ENCODE data around the gene NUDC.
"Not testable (repeated sequence)": the region's sequence is repeated elsewhere in the genome, so short reads cannot be mapped to it uniquely, and the experiment has no call there.

Gene NUDC

DNA sequence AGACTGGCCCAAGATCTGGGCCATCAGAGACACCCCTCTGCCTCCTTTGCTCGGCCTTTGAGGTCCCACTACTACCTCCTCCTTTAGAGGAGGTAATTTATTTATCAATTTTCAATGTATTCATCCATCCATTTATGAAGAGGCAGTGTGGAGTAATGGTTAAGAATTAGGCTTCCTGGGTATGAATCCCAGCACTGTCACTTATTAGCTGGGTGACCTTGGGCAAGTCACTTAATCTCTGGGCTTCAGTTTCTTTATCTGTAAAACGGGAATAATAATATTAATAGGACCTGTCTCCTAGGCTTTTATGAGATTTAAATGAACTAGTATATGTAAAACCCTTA lies 9.4 kb upstream of the NUDC start:
- no peak for DNase-seq

DNA sequence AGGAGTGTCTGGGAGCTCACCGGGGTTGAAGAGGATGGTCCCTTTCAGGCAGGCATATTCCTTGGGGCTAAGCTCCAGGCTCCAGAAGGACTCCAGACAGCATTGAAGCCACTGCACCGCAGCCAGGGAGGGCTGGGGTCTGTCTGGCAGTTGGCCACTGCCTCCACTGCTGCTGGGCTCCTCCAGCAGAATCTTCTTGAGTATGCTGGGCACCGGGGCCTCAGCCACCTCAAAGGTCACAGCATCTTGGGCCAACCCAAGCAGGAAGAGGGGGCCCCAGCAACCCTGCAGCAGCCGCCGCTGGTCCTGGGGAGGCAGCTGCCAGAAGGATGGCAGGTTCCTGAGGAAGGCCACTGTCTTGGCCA lies 8.2 kb upstream of the NUDC start:
- DNase-seq: no peak

DNA sequence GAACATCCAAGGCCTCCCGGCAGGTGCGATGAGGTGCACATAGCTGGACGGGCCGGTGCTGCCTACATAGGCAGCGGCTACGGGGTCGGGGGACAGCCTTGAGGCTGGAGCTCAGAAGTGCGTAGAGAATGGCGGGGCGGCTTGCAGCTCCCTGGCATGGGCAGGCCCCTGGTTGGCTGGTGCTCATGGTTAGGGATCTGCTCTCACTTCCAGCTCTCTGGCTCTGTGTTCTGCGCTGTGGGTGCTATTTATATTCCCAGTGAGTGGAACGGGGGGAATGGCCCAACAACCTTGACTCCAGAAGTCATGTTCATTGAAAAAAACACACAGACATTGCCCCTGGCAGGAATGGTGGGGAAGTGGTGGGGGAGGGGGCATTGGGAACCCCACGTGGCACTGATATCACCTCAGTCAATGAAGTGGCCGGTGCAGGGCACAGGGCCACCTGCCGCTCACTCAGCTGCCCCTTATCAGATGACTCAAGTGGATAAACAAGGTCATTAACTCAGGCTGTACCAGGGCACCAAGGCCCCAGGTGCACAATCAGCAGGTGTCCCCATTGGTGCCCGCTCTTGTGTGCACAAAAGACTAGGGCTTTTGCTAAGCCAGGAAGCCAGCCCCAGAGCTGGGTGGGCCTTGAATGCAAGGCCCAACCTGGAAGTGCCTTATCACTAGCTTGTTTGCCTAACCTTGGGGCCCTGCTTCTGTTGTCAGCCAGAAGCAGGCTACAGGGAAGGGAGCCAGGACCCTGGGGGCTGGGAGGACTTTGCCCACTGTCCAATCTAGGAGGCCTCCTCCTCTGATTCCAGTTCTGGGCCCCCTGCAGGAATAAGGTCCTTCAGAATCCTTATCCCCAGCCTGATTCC lies 7.6 kb upstream of the NUDC start, which contains the start of gene NR0B2:
TSS of gene NR0B2 (minus strand) at position 222 of the 866 bp plus-strand sequence. CDS start at position 187, 35 bp downstream.
- DNase-seq: peak; percentile 81

DNA sequence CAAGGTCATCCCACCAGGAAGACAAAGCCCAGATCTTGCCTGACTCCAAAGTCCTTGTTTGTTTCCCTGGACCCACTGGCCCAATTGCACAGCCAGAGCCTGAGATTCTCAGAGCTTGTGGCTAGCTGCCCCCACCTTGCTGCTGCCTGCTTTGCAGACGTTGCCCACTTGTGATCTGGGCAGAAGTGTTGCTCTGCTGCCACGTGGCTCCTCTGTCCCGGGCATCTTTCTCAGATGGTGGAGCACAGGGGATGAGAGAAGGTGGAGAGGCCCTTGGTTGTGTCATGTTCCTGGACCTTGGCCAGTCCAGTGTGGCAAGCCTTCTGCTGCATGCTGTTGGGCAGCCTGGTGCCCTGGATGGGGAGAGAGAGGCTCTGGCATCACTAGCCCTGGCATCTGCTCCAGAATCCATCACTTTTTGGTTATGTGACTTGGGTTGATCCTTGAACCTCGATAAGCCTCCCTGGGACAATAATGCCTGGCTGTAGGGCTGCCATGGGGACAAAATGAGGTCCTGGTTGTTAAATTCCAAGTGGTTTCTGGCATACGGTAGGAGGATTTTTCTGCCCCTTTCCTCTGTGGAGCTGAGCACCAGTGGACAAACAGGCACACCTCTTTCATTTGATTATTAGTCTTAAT lies 6.2 kb upstream of the NUDC start:
- DNase-seq: no peak

DNA sequence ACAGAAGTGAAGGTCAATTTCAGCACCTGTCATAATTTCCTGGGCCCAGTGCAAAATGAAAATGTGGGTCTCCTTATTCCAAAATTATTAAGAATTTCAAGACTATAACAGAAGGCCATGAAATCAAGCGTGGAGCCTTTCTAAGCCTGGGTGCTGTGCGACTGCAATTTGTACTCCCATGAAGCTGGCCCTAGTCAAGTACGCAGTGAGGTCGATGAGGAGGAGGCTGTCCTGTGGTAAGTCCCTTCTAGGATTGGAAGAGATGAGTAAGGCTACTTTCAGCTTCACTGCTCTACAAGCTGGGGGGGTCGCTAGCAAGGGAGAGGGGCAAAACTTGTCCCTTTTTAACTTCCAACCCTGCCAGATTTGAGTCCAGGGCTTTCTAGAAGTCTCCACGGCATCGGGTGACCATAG lies 410 bp upstream of the NUDC start:
- no peak for DNase-seq

DNA sequence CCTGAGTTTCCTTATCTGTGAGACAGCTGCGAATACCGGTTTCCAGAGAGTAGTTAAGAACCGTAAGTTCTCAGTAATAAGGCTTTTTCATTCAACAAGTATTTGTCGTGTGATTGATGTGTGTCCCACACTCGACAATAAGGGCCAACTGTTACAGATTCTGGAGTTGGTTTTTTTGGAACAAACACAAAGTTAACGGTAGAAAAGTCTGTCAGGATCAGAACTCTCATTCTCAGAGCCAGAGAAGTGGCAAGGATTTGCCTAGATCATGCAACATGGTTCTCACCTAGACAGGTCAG lies 837 bp downstream of the NUDC start:
- DNase-seq: no peak

DNA sequence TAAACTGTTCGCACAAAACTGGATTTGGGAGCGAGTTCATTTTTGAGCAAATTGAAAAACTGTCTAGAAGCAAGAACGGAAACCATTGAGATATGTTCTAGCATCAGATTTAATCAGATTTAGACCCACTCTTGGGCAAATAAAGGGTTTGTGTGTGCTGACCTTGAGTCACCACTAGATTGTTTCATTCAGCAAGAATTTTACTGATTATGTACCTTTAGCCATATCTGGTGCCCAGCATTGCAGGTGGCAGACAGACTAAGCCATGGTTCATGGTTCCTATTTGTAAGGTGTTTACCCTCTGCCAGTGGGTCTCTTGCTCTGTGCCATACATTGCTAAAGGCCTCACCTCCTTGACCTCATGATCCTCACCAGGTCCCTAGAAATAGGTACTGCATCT lies 1.4 kb downstream of the NUDC start:
- no peak for DNase-seq

DNA sequence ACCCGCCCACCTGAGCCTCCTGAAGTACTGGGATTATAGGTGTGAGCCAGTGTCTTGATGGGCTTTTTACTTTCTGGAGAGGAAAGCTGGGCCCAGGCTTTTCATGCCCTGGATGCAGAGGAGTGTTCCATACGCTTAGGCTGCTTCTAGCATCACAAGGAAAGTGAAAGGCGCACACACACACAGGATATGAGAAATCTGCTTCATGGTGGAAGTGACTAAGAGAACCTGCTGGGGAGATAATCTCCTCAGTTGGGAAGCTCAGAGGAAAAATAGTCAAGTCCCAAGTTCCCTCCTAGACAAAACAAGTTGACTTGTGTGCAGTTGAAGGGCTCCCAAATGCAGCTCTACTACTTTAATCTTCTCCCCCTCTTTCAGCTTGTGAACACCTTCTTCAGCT lies 2.2 kb downstream of the NUDC start:
- no peak for DNase-seq

DNA sequence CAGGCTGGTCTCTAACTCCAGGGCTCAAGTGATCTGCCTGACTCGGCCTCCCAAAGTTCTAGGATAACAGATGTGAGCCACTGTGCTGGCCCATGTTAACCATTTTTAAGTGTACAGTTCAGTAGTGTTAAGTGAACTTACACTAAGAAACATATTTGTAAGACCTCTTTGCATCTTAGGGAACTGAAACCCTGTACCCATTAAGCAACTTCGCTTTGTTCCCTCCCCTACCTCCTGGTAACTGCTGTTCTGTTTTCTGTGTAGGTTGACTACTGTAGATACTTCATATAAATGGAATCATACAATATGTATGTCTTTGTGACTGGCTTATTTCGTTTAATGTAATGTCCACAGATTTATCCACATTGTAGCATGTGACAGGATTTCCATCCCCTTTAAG lies 11.0 kb downstream of the NUDC start:
- DNase-seq: no peak

DNA sequence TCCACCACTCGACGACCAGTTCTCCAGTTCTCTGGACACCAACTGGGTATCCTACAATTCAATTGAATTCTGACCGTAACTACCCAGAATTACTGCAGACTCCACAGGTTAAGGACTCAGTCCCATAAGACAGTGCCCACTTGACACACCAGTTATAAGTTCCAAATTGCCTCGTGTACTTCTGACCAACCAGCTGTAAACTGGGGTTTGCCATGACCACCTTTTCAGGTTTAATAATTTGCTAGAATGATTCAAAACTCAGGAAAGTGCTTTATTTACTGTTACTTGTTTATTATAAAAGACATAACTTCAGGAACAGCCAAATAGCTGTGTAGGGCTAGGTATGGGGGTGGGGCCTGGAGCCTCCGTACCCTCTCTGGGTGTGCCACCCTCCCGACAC lies 15.3 kb downstream of the NUDC start:
- DNase-seq: no peak

DNA sequence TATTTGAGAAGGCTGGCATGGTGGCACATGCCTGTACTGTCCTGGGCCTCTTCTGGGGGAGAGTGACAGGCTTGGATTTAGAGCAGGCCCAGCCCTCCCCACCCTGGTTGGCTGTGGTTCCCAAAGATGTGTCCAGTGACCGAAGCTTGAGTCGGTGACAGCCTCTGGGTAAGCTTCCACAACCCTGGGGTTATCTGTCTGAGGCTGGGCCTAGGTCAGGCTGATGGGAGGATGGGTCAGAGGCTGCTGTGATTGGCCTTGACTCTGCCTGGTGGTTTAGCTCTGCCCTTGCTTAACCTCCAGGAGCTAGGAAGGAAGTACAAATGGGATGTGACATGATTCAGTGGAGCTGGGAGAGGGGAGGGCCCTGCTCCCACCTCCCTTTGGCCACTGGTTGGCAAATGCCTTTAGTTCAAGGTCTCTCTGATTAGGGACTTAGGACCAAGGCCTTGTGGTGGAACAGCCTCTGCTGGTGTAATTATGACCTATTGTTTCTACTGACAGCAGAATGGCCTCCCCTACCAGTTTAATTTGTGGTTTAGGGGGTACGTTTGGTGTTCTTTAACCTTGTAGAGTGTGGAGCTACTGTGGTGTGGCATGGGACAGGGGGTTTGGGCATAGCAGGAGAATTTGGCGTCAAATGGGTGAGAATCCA lies 16.6 kb downstream of the NUDC start:
- no peak for DNase-seq

DNA sequence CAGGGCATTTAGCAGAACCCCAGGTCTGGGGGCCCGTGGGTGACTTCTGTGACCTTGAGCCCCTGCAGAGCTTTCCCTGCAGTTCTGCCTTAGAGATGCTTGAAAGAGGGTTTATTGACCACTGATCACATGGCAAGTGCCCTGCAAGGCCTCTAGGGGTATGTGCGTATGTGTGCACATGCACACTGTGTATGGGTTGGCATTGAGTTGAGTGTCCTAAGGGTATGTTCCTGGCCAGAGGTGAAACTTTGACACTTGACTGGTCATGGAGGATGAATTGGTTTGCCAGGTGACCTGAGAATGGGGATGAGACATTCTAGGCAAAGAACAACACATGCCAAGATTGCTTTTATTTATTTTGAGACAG lies 17.1 kb downstream of the NUDC start:
- no peak for DNase-seq

DNA sequence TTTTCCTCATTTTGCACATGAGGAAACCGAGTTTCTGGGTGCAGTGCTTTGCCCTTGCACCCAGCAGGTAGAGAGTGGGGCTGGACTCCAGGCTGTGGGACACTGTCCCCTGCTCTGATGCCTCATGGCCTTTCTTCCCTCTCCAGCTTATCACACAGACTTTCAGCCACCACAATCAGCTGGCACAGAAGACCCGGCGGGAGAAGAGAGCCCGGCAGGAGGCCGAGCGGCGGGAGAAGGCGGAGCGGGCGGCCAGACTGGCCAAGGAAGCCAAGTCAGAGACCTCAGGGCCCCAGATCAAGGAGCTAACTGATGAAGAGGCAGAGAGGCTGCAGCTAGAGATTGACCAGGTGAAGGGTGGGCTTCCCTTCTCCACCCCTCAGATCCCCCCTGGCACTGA lies 19.8 kb downstream of the NUDC start:
- DNase-seq: no peak

DNA sequence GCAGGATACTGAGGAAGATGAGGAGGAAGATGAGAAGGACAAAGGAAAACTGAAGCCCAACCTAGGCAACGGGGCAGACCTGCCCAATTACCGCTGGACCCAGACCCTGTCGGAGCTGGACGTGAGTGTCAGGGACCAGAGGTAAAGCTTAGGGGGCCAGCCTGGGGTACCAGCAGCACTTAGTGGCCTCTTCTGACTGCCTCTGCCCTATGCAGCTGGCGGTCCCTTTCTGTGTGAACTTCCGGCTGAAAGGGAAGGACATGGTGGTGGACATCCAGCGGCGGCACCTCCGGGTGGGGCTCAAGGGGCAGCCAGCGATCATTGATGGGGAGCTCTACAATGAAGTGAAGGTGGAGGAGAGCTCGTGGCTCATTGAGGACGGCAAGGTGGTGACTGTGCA lies 21.1 kb downstream of the NUDC start:
- DNase-seq: no peak

DNA sequence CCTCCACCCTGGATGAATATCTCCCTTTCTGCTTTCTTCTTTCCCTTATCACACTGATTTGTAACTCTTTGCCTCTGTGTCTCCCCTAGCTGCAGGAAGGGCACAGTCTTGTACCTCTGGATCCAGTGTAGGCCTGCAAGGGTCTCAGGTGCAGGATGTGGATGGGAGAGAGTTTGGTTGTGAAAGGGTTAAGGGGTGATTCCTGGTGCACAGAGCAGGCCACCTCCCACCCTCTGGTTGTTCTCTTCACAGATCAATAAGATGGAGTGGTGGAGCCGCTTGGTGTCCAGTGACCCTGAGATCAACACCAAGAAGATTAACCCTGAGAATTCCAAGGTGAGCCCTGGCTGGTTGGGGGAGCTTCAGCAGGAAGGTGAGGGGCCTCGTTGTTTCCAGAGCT lies 23.6 kb downstream of the NUDC start:
- no peak for DNase-seq

DNA sequence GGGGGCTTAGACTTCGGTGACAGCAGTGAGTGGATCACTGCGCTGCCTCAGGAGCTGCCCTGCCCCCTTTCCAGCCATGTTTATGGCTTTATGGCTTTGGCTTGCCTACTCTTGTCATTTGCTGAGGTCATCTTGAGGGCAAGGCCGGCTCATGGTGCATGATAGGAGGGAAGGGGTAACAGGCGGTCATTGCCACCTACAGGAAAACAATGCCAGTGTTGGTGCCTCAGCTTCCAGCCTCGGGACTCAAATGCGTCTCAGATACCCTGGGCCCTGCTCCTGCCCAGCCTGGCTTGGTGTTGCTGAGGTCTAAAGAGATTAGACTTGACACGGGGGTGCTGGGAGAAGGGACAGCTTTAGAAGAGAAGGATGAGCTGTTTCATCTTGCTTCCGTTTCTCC lies 24.2 kb downstream of the NUDC start:
- no peak for DNase-seq

DNA sequence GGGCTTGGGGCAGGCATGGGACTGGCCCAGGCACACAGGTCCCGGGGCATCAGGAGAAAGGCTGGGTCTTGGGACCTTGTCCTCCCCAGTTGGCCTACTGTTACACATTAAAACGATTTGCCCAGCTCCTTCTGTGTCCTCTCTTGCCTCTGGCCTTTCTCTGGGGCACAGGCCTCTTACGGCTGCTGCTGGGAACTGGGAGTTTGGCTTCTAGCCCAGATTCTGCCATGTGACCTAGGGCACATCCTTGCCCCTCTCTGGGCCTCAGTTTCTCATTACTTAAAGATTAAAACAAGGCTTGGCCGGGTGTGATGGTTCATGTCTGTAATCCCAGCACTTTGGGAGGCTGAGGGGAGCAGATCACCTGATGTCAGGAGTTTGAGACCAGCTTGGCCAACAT lies 24.7 kb downstream of the NUDC start:
- no peak for DNase-seq

DNA sequence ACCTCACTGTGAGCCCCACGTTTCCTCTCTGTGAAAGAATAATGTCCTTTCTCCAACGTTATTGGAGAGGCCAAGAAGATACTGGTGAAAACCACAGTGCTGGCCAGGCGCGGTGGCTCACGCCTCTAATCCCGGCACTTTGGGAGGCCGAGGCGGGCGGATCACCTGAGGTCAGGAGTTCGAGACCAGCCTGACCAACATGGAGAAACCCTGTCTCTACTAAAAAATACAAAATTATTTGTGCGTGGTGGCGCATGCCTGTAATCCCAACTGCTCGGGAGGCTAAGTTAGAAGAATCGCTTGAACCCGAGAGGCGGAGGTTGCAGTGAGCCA lies 27.1 kb downstream of the NUDC start:
- DNase-seq: not testable (repeated sequence)

DNA sequence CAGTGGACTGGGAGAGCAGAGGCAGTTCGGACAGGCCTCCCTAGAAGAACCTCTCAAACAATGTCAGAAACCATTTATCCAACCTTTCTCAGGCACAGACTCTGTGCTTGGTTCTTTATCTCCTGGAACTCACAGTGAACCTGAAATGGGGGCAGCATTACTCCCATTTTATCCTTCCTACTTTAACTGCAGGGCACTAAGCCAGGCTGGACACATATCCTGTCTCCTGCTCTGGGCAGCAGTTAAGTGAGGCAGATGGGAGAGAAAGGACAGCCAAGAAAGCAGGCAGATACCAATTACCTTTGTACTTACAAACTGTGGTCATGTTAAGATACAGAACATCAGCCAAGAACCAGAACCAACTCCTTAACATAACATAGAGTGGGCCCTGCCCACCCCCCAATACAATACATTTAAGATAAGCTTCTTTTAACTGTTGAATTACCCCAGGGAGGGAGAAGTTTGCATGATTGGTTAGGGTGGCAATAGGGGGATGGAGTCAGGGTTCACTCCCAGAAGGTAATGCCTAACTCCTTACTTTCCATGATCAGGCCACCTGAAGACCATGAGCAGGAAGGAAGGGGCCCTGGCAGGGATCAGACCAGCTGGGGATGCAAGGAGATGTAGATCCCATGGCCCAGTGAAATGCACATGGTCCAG lies 27.9 kb downstream of the NUDC start:
- no peak for DNase-seq

DNA sequence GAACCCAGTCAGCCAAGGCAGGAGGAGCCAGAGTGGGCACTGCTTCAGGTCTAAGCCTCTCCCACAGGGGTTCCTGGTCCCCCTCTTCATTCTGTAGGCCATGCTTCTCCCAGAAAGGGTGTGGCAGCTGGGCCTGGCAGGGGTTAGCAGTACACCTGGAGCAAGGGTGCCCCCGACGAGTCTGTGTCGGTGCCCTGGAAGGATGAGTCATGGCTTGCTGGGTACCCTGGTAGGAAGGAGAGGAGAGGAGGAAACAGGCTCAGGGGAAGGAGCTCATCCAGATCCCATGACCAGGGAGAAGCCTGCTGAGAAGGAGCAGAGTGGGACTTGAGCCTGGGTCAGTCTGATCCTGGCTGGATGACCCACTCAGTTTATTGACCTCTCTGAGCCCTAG lies 28.4 kb downstream of the NUDC start:
- no peak for DNase-seq

DNA sequence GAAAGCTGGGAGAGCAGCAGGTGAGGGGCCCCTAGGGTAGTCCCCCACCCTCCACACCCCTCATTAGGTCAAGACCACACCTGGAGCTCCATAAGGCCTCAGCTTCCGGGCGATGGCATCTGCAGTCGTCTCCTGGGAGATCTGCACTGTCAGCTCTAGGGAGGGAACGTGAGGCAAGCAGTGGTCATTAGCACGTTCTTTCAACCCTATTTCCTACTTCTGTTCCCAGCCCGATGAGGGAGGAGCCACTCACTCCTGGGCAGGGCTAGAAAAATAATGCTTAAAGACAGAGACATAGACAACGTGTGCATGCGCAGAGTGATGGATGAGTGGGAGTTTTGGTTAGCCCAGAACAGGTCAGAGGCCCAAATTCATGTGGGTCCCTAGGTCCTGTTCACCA lies 29.1 kb downstream of the NUDC start:
- no peak for DNase-seq

DNA sequence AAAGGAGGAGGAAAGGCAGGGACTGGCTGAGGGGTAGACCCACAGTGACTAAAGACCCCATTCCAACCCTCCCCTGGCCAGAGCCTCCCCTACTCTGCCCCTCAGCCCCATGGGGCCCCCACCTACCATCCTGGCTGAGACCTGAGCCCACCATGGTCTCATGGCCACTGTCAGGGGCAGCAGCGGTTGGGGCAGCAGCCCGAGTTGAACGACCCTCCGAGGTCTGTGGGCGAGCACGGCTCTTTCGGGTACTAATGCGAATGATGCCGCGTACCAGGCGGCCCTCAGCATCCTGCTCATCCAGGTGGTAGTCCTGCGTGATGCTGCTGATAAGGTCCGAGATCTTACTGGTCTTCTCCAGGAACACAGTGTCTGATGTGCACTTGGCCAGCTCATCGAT lies 29.7 kb downstream of the NUDC start:
- no peak for DNase-seq

DNA sequence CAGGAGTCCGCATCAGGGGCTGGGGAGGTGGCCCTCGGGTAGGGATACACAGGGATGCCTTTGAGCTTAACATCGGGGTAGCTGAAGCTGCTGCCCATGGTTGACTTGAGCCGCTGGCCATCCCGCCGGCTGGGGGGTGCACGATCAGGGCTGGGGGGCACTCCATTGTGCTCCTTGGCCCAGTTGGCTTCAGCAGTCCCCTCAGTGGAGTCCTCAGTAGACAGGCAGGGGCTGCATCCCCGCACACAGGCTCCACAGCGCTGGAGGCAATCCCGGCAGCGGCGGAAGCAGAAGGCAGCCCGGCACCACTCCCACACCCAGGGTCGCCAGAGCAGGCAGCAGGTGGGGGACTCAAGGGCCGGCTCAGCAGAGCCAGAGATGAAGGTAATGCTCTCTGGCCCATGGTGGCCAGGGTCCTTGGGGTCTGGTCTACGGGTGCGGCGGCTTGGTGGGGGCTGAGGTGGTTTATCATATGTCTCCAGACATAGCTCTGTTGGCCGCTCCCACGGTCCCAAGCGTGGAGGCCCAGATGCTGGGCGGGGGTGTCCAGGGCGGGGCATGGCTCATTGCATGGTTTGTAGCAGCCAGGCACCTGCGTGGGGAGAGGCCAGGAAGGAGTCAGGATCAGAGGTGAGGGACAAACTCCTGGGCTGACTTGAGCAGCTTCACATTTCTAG lies 30.4 kb downstream of the NUDC start:
- DNase-seq: peak; percentile 50

DNA sequence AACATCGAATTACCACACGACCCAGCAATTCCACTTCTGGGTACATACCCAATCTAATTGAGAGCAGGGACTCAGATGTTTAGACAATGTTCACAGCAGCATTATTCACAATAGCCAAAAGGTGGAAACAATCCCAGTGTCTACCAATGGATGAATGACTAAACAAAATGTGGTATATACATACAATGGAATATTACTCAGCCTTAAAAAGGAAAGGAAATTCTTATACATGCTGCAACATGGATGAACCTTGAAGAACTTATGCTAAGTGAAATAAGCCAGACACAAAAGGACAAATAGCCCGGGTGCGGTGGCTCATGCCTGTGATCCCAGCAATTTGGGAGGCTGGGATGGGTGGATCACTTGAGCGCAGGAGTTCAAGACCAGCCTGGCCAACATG lies 31.8 kb downstream of the NUDC start:
- no peak for DNase-seq

Data from hematopoietic multipotent progenitor cell treated with erythropoietin and hydrocortisone succinate and interleukin-3 and kit ligand, for 6 days (in vitro differentiated cells).